HepG2 (cell line): ENCODE data around the gene HABP2. TPM values are rescaled to one million over a fixed set of nuclear protein-coding genes. Genes with fewer than 3 reads are reported as not detected.

Source experiments
- ATAC-seq: fragments of 200-7000 bp; cut with Tn5 transposase; 3 replicates; pipeline ENCODE4 v1.9.1; 2020; ENCODE audit warnings: mild to moderate bottlenecking, moderate library complexity
- BruUV-seq: library from RNA; stranded (reverse); fragments of 400-500 nt; replicated peaks from 2 replicates; lab custom pipeline; 2021; lab: Mats Ljungman, UMichigan
- CTCF ChIA-PET: fragments of 300-600 bp; formaldehyde crosslinking; extraction: SDS; loops from one replicate; lab custom pipeline; 2021; ENCODE audit warnings: low total read pairs, inconsistent platforms, low intra/inter-chr PET ratio; lab: Yijun Ruan, JAX
- POLR2A ChIA-PET: fragments of 350-600 bp; sonication (Branson Sonifier 250); formaldehyde crosslinking; loops from one replicate; lab custom pipeline; 2020; ENCODE audit warnings: antibody characterized with exemption, inconsistent platforms; lab: Yijun Ruan, JAX
- DNase-seq: peaks from one replicate; pipeline ENCODE4 v3.0.0-alpha.2; 2015; ENCODE audit warnings: low spot score
- FAIRE-seq: peaks from 3 replicates; lab custom pipeline; 2011; peaks lifted over from hg19 to GRCh38; lab: Jason Lieb, UNC
- H2AFZ ChIP-seq: one replicate; pipeline ENCODE4 v1.6.1; 2011; ENCODE audit warnings: low read length, inconsistent platforms
- H3K27ac ChIP-seq: fragments of 300-600 bp; 3 replicates; pipeline ENCODE4 v1.8.0; 2011; ENCODE audit warnings: mixed run types, mild to moderate bottlenecking, mixed read lengths, low read length, inconsistent platforms; ENCODE audit not compliant: insufficient read depth; ENCODE audit errors: extremely low read length
- H3K27me3 ChIP-seq, 2 experiments: fragments of 200-600 bp in 1 of 2; 2 replicates in 1 of 2; 3 replicates in 1 of 2; pipeline versions ENCODE4 v1.6.0 to v1.8.0; 2011; ENCODE audit warnings: low read length in 2 of 2, mild to moderate bottlenecking in 2 of 2, moderate library complexity in 2 of 2, inconsistent platforms in 1 of 2; ENCODE audit not compliant: insufficient read depth in 2 of 2, control insufficient read depth in 1 of 2
- H3K36me3 ChIP-seq, 2 experiments: fragments of 200-600 bp in 1 of 2; replicated peaks in 1 of 2; 2 replicates in 1 of 2; 3 replicates in 1 of 2; pipeline versions ENCODE4 v1.5.1 to v1.8.0; 2011; ENCODE audit warnings: low read length in 2 of 2, inconsistent platforms in 1 of 2; ENCODE audit not compliant: insufficient read depth in 2 of 2, control insufficient read depth in 1 of 2
- H3K4me1 ChIP-seq: 2 replicates; pipeline ENCODE4 v1.5.1; 2012; ENCODE audit warnings: low read length, inconsistent platforms; ENCODE audit not compliant: insufficient read depth
- H3K4me2 ChIP-seq: 2 replicates; pipeline ENCODE4 v1.6.0; 2011; ENCODE audit warnings: low read depth, low read length, inconsistent platforms
- H3K4me3 ChIP-seq, 3 experiments: fragments of 200-600 bp in 1 of 3; sonication (generic), shearing (Covaris generic) in 1 of 3; replicated peaks in 1 of 3; 2 replicates each; pipeline ENCODE4 v1.5.1; 2011 to 2016; ENCODE audit warnings: low read length in 3 of 3, inconsistent platforms in 2 of 3, low read depth in 2 of 3, mild to moderate bottlenecking in 2 of 3, control low read depth in 1 of 3, mixed read lengths in 1 of 3; ENCODE audit not compliant: insufficient read depth in 1 of 3
- H3K79me2 ChIP-seq: one replicate; pipeline ENCODE4 v1.6.1; 2011; ENCODE audit warnings: low read length, inconsistent platforms; ENCODE audit not compliant: insufficient read depth
- H3K9ac ChIP-seq: 2 replicates; pipeline ENCODE4 v1.6.0; 2011; ENCODE audit warnings: mild to moderate bottlenecking, low read depth, low read length, inconsistent platforms; ENCODE audit not compliant: insufficient read depth
- H3K9me3 ChIP-seq: 2 replicates; pipeline ENCODE4 v1.5.1; 2012; ENCODE audit warnings: mild to moderate bottlenecking, low read length
- H4K20me1 ChIP-seq: 2 replicates; pipeline ENCODE4 v1.6.0; 2011; ENCODE audit warnings: inconsistent platforms, mild to moderate bottlenecking, low read length, moderate library complexity; ENCODE audit not compliant: insufficient read depth
- GABPA ChIP-seq, 2 experiments: IDR thresholded peaks; 2 replicates each; pipeline ENCODE4 v1.6.1; 2011 to 2016; ENCODE audit warnings: low read depth in 2 of 2, low read length in 1 of 2, missing biosample characterization in 1 of 2, missing genetic modification characterization in 1 of 2
- GABPB1 ChIP-seq: IDR thresholded peaks from 2 replicates; pipeline ENCODE4 v1.6.1; 2016; ENCODE audit warnings: mild to moderate bottlenecking, missing genetic modification reagents, moderate library complexity, missing compliant biosample characterization
- KDM2A ChIP-seq: sonication (generic); formaldehyde crosslinking; IDR thresholded peaks from 2 replicates; pipeline ENCODE4 v1.4.0; 2020; ENCODE audit warnings: low read depth, missing genetic modification reagents, borderline replicate concordance
- KLF15 ChIP-seq: sonication (generic); formaldehyde crosslinking; IDR thresholded peaks from 2 replicates; pipeline ENCODE4 v1.8.1; 2023; ENCODE audit warnings: borderline replicate concordance, mild to moderate bottlenecking, inconsistent platforms, missing genetic modification reagents, mixed read lengths
- NR2C2 ChIP-seq: sonication (generic); formaldehyde crosslinking; IDR thresholded peaks from 2 replicates; pipeline ENCODE4 v1.4.0; 2020; ENCODE audit warnings: missing genetic modification reagents, mild to moderate bottlenecking, moderate library complexity, borderline replicate concordance
- RAD51 ChIP-seq: fragments of 450-650 bp; IDR thresholded peaks from 2 replicates; pipeline ENCODE4 v1.6.1; 2016; ENCODE audit warnings: borderline replicate concordance
- ZNF747 ChIP-seq: sonication (generic); formaldehyde crosslinking; IDR thresholded peaks from 2 replicates; pipeline ENCODE4 v1.8.1; 2023; ENCODE audit warnings: missing genetic modification reagents, mild to moderate bottlenecking, borderline replicate concordance
- WGBS: methylation state at CpG from one replicate; pipeline ENCODE4 v1.1.6; 2017; ENCODE audit warnings: low lambda C conversion rate; 5-methylcytosine and 5-hydroxymethylcytosine counted together
- in situ Hi-C: cut with HindIII; loops from 2 replicates; pipeline ENCODE4 v1.10.0; 2017; ENCODE audit warnings: low pct_unique_long_range_greater_than_20kb; ENCODE audit not compliant: extremely low pct_ligation_motif_present
- intact Hi-C: fragments of 100-400 bp; cut with micrococcal nuclease; formaldehyde crosslinking; loops from one replicate; pipeline ENCODE4 v1.10.0; 2022; ENCODE audit not compliant: unreplicated experiment
- polyA plus RNA-seq, 8 experiments: library from polyadenylated mRNA; depleted of rRNA in 3 of 8; stranded (reverse) in 7 of 8; unstranded in 1 of 8; fragments of >200 nt; fragmentation: Illumina TruSeq in 4 of 8; extraction: Trizol in 4 of 8; gene quantifications; 2 replicates each; pipeline versions ENCODE4 v1.2.1 to v1.2.3, GENCODE V29; 2011 to 2016; ENCODE audit warnings: low read depth in 4 of 8, missing spikeins in 1 of 8, mixed read lengths in 1 of 8; ENCODE audit not compliant: insufficient read depth in 1 of 8
- total RNA-seq, 5 experiments: library from RNA; depleted of rRNA; stranded (reverse); fragments of >200 nt; fragmentation: Illumina TruSeq; extraction: Trizol; gene quantifications; 2 replicates each; pipeline ENCODE4 v1.2.3, GENCODE V29; 2016; ENCODE audit warnings: low read depth in 1 of 5

The HABP2 gene
- total and polyA plus RNA-seq, 2 of the 13 experiments (the other 11 are each of a cell fraction or from before 2014, with no cell fraction given): 0.12 to 0.13 TPM

- no peak for TF ChIP-seq KLF15
- TF ChIP-seq, all 625 proteins: peak for 0
Measured at GRCh38 chr10:113549856-113550255, 3.0 kb upstream of the HABP2 start (continued).

DNA sequence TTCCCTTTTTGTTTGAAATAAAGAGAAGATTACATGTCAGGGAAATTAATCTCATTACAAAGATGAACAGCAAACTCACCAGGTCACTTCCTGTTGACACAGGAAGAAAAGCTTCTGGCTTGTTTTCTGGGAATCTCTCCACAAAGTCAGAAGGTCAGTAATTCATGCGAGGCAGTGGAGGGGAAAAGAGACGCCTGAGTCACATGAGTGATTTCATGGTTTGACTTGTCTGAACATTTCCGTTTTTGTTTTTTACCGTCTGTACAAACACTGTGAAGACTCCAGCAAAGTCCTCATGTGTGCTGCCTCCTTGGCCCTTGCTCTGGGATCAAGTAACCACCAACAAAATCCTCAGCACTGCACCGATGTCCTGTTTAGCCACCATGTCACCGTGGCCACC lies 2.5 kb upstream of the HABP2 start:
- Histone ChIP-seq H3K27me3 (peaks cover 0 to 4% of the 10 kb centered on the region in 2 experiments; a peak in 1 of 5 replicates), H3K4me3 (no peak overlapping the region), H3K9me3 (no peaks in the 10 kb centered on the region), H3K27ac (no peak overlapping the region), H3K4me1 (peaks cover 21% of the 10 kb centered on the region), H3K4me2 (no peak overlapping the region), H3K9ac (no peak overlapping the region), H3K36me3 (no peaks in the 10 kb centered on the region), H3K79me2 (no peaks in the 10 kb centered on the region), H4K20me1 (no peaks in the 10 kb centered on the region), H2AFZ (no peak overlapping the region)
- POLR2A ChIA-PET: no interaction called here
- in situ Hi-C loops: no loop called here
- CTCF ChIA-PET: no interaction called here
- no peak for DNase-seq
- no peak for ATAC-seq
- peak; percentile 46 for TF ChIP-seq GABPB1 (CRISPR knock-in tag)
- no peak for TF ChIP-seq GABPA (IDR thresholded peaks at IDR 0.05; ENCODE audit: low read depth, low read length)
- TF ChIP-seq GABPA (CRISPR knock-in tag; IDR thresholded peaks at IDR 0.05; ENCODE audit: low read depth): peak; percentile 78
- no peak for TF ChIP-seq KDM2A (CRISPR knock-in tag)
- peak; percentile 79; the same call in 1 of the 2 replicates for TF ChIP-seq NR2C2 (CRISPR knock-in tag)
- WGBS: 35% methylated on average over 4 of the region's 6 CpGs
- no TSS peak for BruUV-seq
- intact Hi-C loops: no loop called here
- FAIRE-seq: no peak

DNA sequence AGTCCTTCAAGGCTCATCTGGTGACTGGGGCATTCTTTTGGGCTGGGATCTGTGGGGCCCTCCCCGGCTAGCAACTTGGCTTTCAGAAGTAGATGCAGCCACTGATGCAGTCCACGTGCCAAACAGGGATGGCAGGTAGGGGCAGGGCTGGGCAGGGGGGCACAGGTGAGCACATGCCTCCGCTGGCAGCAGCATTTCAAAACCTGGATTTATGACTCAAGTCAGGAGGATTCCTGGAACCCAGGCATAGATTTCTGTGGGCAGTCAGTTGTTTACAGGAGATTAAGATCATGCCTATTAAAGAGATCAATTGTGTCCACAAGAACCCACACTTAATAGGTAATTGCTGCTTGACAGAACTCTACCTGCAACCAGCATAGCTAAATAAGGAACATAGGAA lies 839 bp upstream of the HABP2 start:
- intact Hi-C loops: no loop called here
- Histone ChIP-seq H3K27me3 (peaks cover 0 to 4% of the 10 kb centered on the region in 2 experiments; a peak in 1 of 5 replicates), H3K27ac (no peak overlapping the region)
- TF ChIP-seq RAD51 (no peak), ZNF747 (CRISPR knock-in tag) (no peak)
- TF ChIP-seq, all 625 proteins: peak for 0
- in situ Hi-C loops: no loop called here
- WGBS: 31% methylated on average over 3 of the region's 3 CpGs
- FAIRE-seq (no peak), DNase-seq (no peak), ATAC-seq (no peak)
- Histone ChIP-seq H4K20me1 (no peaks in the 10 kb centered on the region), H3K4me3 (no peak overlapping the region), H3K9ac (no peak overlapping the region), H3K4me1 (peaks cover 27% of the 10 kb centered on the region), H2AFZ (no peak overlapping the region), H3K79me2 (no peaks in the 10 kb centered on the region), H3K4me2 (no peak overlapping the region), H3K36me3 (no peaks in the 10 kb centered on the region), H3K9me3 (no peaks in the 10 kb centered on the region)
- ChIA-PET POLR2A (no interaction called here), CTCF (no interaction called here)
- no TSS peak for BruUV-seq
